GM23338 (cell line): ENCODE data around the gene CELF2. TPM values are rescaled to one million over a fixed set of nuclear protein-coding genes. Genes with fewer than 3 reads are reported as not detected.
A peak's percentile ranks its signal among the peaks of the same experiment; 100 is the strongest.

Experiments used
- ATAC-seq: fragments of 200-7000 bp; cut with Tn5 transposase; 3 replicates; pipeline ENCODE4 v1.9.1; 2020
- DNase-seq: peaks from one replicate; pipeline ENCODE4 v3.0.0-alpha.2; 2015; ENCODE audit warnings: low spot score
- H2AFZ ChIP-seq: fragments of 200-600 bp; sonication (generic); 2 replicates; pipeline ENCODE4 v1.8.0; 2016; ENCODE audit warnings: antibody characterized with exemption, mild to moderate bottlenecking, moderate library complexity
- H3F3A ChIP-seq: fragments of 200-600 bp; sonication (generic); replicated peaks from 2 replicates; pipeline ENCODE4 v1.8.0; 2017; ENCODE audit warnings: antibody characterized with exemption, mixed run types, low read depth
- H3K27ac ChIP-seq: fragments of 200-600 bp; sonication (generic); 2 replicates; pipeline ENCODE4 v1.6.1; 2016; ENCODE audit warnings: low read depth
- H3K27me3 ChIP-seq: fragments of 200-600 bp; sonication (generic); 2 replicates; pipeline ENCODE4 v1.8.0; 2016; ENCODE audit warnings: mild to moderate bottlenecking, mixed run types, moderate library complexity; ENCODE audit not compliant: insufficient read depth
- H3K36me3 ChIP-seq: fragments of 200-600 bp; sonication (generic); 2 replicates; pipeline ENCODE4 v1.8.0; 2016; ENCODE audit warnings: mild to moderate bottlenecking; ENCODE audit not compliant: insufficient read depth
- H3K4me1 ChIP-seq: fragments of 200-600 bp; sonication (generic); 2 replicates; pipeline ENCODE4 v1.8.0; 2016; ENCODE audit warnings: mild to moderate bottlenecking, moderate library complexity; ENCODE audit not compliant: insufficient read depth
- H3K4me2 ChIP-seq: fragments of 200-600 bp; sonication (generic); 2 replicates; pipeline ENCODE4 v1.7.1; 2017; ENCODE audit warnings: mixed run types
- H3K4me3 ChIP-seq: fragments of 200-600 bp; sonication (generic); 2 replicates; pipeline ENCODE4 v1.6.1; 2016; ENCODE audit warnings: mixed run types
- H3K79me2 ChIP-seq: fragments of 200-600 bp; sonication (generic); replicated peaks from 2 replicates; pipeline ENCODE4 v1.8.0; 2017; ENCODE audit warnings: mild to moderate bottlenecking; ENCODE audit not compliant: insufficient read depth
- H3K9me2 ChIP-seq: fragments of 200-600 bp; sonication (generic); 2 replicates; pipeline ENCODE4 v1.8.0; 2017; ENCODE audit not compliant: insufficient read depth
- H4K20me1 ChIP-seq: fragments of 200-600 bp; sonication (generic); replicated peaks from 2 replicates; pipeline ENCODE4 v1.8.0; 2017; ENCODE audit warnings: mild to moderate bottlenecking; ENCODE audit not compliant: insufficient read depth
- H3K27ac Mint-ChIP-seq: 2 replicates; pipeline ENCODE4 v1.8.0; 2020; ENCODE audit warnings: inconsistent platforms, mild to moderate bottlenecking, moderate library complexity, mixed read lengths
- H3K27me3 Mint-ChIP-seq: 3 replicates; pipeline ENCODE4 v1.8.0; 2022; ENCODE audit warnings: low read depth, mild to moderate bottlenecking, moderate library complexity, mixed read lengths, inconsistent platforms; ENCODE audit not compliant: insufficient read depth, poor library complexity
- H3K36me3 Mint-ChIP-seq: 3 replicates; pipeline ENCODE4 v1.8.0; 2021; ENCODE audit warnings: low read depth, mild to moderate bottlenecking, inconsistent platforms, moderate library complexity, mixed read lengths
- H3K4me1 Mint-ChIP-seq: 3 replicates; pipeline ENCODE4 v1.8.0; 2020; ENCODE audit warnings: mild to moderate bottlenecking, inconsistent platforms, mixed read lengths
- H3K4me3 Mint-ChIP-seq: 3 replicates; pipeline ENCODE4 v1.8.0; 2021; ENCODE audit warnings: moderate library complexity, mild to moderate bottlenecking, inconsistent platforms, mixed read lengths
- H3K9me3 Mint-ChIP-seq: 3 replicates; pipeline ENCODE4 v1.8.0; 2020; ENCODE audit warnings: moderate library complexity, mild to moderate bottlenecking, inconsistent platforms, mixed read lengths
- CREB1 ChIP-seq: fragments of 250-450 bp; sonication (Bioruptor Pico); IDR thresholded peaks from 2 replicates; pipeline ENCODE4 v1.5.0; 2020; ENCODE audit warnings: low read depth, mild to moderate bottlenecking, moderate library complexity
- EZH2 ChIP-seq: fragments of 200-600 bp; sonication (generic); IDR thresholded peaks from one replicate; pipeline ENCODE4 v1.8.0; 2017; ENCODE audit warnings: antibody characterized with exemption, mild to moderate bottlenecking, low read depth; ENCODE audit not compliant: unreplicated experiment
- EZH2phosphoT487 ChIP-seq: fragments of 200-600 bp; sonication (generic); IDR thresholded peaks from one replicate; pipeline ENCODE4 v1.8.1; 2018; ENCODE audit warnings: antibody characterized with exemption; ENCODE audit not compliant: unreplicated experiment
- JUNB ChIP-seq: IDR thresholded peaks from one replicate; pipeline ENCODE4 v1.6.1; 2016; ENCODE audit warnings: antibody characterized with exemption; ENCODE audit not compliant: unreplicated experiment
- NANOG ChIP-seq: IDR thresholded peaks from 2 replicates; pipeline ENCODE4 v1.6.1; 2016; ENCODE audit warnings: antibody characterized with exemption, borderline replicate concordance
- POLR2AphosphoS5 ChIP-seq: IDR thresholded peaks from 2 replicates; pipeline ENCODE4 v1.6.1; 2016; ENCODE audit warnings: antibody characterized with exemption, low read depth
- STAT1 ChIP-seq: IDR thresholded peaks from one replicate; pipeline ENCODE4 v1.6.1; 2016; ENCODE audit warnings: antibody characterized with exemption; ENCODE audit not compliant: unreplicated experiment
- ZNF114 ChIP-seq: fragments of 250-450 bp; sonication (Bioruptor Pico); IDR thresholded peaks from 2 replicates; pipeline ENCODE4 v1.5.0; 2020; ENCODE audit warnings: mild to moderate bottlenecking, moderate library complexity
- ZNF331 ChIP-seq: fragments of 250-450 bp; sonication (Bioruptor Pico); IDR thresholded peaks from 2 replicates; pipeline ENCODE4 v1.5.0; 2020; ENCODE audit warnings: low read depth, mild to moderate bottlenecking, moderate library complexity
- polyA plus RNA-seq: library from polyadenylated mRNA; unstranded; fragments of >200 nt; fragmentation: Nextera tagmentation; extraction: Ambion mirVana; gene quantifications from 2 replicates; pipeline ENCODE4 v1.2.1, GENCODE V29; 2016
- total RNA-seq: library from RNA; depleted of rRNA; stranded (reverse); fragments of >200 nt; shearing (Covaris generic); gene quantifications from 2 replicates; pipeline ENCODE4 v1.2.3, GENCODE V29; 2014
- TF ChIP-seq, protein P1 (sequence below): IDR thresholded peaks from 2 replicates; pipeline ENCODE4 v1.6.1; 2016; ENCODE audit warnings: antibody characterized with exemption
- TF ChIP-seq, protein P2 (sequence below): fragments of 250-450 bp; sonication (Bioruptor Pico); IDR thresholded peaks from 2 replicates; pipeline ENCODE4 v1.5.0; 2020; ENCODE audit warnings: mild to moderate bottlenecking, moderate library complexity
- TF ChIP-seq, protein P3 (sequence below): IDR thresholded peaks from one replicate; pipeline ENCODE4 v1.6.1; 2018; ENCODE audit warnings: antibody characterized with exemption; ENCODE audit not compliant: unreplicated experiment
- TF ChIP-seq, protein P4 (sequence below), 2 experiments: fragments of 200-600 bp in 1 of 2; sonication (generic) in 1 of 2; conservative IDR thresholded peaks; 2 replicates each; pipeline versions ENCODE4 v1.5.1 to v1.6.1; 2016 to 2017; ENCODE audit warnings: antibody characterized with exemption in 2 of 2, low read depth in 2 of 2, mild to moderate bottlenecking in 2 of 2, moderate library complexity in 1 of 2

CELF2 gene
- total and polyA plus RNA-seq, 2 experiments from 2014 or later, result 18.1 to 22.5 TPM

DNA sequence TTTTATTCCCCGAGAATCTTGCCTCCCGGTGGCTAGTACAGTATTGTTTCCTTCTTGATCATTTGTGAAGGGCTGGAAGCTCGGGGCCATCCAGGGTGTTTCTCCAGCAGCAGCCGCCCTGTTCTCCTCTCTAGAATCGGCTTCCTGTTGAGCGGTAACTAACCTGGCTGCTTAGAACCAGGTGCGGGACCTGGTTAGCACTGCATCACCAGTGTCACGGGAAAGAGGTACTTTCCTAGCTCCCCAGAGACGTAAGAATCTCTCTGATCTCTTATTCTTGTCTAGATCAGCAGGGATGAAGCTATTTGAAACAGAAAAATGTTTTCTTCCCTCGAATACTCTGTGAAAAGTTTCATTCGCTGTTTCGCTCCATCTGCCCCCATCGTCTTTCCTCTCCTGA lies 239.2 kb downstream of the CELF2 start:
- Histone ChIP-seq H3K4me1 (no peaks in the 10 kb centered on the region), H3F3A (no peaks in the 10 kb centered on the region)
- H3K27me3 Mint-ChIP-seq, result peaks cover 10% of the 10 kb centered on the region

More for the DNA sequence above, 239.2 kb downstream of the CELF2 start:
- H3K27me3 ChIP-seq, result no peaks in the 10 kb centered on the region
- no peak overlapping the region for H3K4me2 ChIP-seq
- Mint-ChIP-seq H3K4me1 (peaks cover 15% of the 10 kb centered on the region), H3K27ac (peak overlapping the region; percentile 68; the same call in 1 of the 2 replicates), H3K36me3 (no peaks in the 10 kb centered on the region), H3K4me3 (no peak overlapping the region), H3K9me3 (no peaks in the 10 kb centered on the region)
- DNase-seq, result peak; percentile 22
- no peak; the same call in 2 of the 3 replicates for ATAC-seq
- H3K36me3 ChIP-seq, result no peaks in the 10 kb centered on the region
- no peak overlapping the region for H3K4me3 ChIP-seq
- TF ChIP-seq STAT1, result no peak
- TF ChIP-seq POLR2AphosphoS5, result no peak
- TF ChIP-seq NANOG, result no peak
- no peak for TF ChIP-seq EZH2
- TF ChIP-seq, protein P1, sequence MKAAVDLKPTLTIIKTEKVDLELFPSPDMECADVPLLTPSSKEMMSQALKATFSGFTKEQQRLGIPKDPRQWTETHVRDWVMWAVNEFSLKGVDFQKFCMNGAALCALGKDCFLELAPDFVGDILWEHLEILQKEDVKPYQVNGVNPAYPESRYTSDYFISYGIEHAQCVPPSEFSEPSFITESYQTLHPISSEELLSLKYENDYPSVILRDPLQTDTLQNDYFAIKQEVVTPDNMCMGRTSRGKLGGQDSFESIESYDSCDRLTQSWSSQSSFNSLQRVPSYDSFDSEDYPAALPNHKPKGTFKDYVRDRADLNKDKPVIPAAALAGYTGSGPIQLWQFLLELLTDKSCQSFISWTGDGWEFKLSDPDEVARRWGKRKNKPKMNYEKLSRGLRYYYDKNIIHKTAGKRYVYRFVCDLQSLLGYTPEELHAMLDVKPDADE, result no peak
- TF ChIP-seq, protein P2, sequence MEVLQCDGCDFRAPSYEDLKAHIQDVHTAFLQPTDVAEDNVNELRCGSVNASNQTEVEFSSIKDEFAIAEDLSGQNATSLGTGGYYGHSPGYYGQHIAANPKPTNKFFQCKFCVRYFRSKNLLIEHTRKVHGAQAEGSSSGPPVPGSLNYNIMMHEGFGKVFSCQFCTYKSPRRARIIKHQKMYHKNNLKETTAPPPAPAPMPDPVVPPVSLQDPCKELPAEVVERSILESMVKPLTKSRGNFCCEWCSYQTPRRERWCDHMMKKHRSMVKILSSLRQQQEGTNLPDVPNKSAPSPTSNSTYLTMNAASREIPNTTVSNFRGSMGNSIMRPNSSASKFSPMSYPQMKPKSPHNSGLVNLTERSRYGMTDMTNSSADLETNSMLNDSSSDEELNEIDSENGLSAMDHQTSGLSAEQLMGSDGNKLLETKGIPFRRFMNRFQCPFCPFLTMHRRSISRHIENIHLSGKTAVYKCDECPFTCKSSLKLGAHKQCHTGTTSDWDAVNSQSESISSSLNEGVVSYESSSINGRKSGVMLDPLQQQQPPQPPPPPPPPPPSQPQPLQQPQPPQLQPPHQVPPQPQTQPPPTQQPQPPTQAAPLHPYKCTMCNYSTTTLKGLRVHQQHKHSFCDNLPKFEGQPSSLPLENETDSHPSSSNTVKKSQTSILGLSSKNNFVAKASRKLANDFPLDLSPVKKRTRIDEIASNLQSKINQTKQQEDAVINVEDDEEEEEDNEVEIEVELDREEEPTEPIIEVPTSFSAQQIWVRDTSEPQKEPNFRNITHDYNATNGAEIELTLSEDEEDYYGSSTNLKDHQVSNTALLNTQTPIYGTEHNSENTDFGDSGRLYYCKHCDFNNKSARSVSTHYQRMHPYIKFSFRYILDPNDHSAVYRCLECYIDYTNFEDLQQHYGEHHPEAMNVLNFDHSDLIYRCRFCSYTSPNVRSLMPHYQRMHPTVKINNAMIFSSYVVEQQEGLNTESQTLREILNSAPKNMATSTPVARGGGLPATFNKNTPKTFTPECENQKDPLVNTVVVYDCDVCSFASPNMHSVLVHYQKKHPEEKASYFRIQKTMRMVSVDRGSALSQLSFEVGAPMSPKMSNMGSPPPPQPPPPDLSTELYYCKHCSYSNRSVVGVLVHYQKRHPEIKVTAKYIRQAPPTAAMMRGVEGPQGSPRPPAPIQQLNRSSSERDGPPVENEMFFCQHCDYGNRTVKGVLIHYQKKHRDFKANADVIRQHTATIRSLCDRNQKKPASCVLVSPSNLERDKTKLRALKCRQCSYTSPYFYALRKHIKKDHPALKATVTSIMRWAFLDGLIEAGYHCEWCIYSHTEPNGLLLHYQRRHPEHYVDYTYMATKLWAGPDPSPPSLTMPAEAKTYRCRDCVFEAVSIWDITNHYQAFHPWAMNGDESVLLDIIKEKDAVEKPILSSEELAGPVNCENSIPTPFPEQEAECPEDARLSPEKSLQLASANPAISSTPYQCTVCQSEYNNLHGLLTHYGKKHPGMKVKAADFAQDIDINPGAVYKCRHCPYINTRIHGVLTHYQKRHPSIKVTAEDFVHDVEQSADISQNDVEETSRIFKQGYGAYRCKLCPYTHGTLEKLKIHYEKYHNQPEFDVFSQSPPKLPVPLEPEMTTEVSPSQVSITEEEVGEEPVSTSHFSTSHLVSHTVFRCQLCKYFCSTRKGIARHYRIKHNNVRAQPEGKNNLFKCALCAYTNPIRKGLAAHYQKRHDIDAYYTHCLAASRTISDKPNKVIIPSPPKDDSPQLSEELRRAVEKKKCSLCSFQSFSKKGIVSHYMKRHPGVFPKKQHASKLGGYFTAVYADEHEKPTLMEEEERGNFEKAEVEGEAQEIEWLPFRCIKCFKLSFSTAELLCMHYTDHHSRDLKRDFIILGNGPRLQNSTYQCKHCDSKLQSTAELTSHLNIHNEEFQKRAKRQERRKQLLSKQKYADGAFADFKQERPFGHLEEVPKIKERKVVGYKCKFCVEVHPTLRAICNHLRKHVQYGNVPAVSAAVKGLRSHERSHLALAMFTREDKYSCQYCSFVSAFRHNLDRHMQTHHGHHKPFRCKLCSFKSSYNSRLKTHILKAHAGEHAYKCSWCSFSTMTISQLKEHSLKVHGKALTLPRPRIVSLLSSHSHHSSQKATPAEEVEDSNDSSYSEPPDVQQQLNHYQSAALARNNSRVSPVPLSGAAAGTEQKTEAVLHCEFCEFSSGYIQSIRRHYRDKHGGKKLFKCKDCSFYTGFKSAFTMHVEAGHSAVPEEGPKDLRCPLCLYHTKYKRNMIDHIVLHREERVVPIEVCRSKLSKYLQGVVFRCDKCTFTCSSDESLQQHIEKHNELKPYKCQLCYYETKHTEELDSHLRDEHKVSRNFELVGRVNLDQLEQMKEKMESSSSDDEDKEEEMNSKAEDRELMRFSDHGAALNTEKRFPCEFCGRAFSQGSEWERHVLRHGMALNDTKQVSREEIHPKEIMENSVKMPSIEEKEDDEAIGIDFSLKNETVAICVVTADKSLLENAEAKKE (CRISPR knock-in tag), result no peak
- TF ChIP-seq JUNB, result no peak
- TF ChIP-seq, protein P3, sequence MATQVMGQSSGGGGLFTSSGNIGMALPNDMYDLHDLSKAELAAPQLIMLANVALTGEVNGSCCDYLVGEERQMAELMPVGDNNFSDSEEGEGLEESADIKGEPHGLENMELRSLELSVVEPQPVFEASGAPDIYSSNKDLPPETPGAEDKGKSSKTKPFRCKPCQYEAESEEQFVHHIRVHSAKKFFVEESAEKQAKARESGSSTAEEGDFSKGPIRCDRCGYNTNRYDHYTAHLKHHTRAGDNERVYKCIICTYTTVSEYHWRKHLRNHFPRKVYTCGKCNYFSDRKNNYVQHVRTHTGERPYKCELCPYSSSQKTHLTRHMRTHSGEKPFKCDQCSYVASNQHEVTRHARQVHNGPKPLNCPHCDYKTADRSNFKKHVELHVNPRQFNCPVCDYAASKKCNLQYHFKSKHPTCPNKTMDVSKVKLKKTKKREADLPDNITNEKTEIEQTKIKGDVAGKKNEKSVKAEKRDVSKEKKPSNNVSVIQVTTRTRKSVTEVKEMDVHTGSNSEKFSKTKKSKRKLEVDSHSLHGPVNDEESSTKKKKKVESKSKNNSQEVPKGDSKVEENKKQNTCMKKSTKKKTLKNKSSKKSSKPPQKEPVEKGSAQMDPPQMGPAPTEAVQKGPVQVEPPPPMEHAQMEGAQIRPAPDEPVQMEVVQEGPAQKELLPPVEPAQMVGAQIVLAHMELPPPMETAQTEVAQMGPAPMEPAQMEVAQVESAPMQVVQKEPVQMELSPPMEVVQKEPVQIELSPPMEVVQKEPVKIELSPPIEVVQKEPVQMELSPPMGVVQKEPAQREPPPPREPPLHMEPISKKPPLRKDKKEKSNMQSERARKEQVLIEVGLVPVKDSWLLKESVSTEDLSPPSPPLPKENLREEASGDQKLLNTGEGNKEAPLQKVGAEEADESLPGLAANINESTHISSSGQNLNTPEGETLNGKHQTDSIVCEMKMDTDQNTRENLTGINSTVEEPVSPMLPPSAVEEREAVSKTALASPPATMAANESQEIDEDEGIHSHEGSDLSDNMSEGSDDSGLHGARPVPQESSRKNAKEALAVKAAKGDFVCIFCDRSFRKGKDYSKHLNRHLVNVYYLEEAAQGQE, result no peak
- no peak for TF ChIP-seq CREB1 (CRISPR knock-in tag)
- TF ChIP-seq ZNF114 (CRISPR knock-in tag), result no peak
- no peak for TF ChIP-seq EZH2phosphoT487
- TF ChIP-seq, protein P4, sequence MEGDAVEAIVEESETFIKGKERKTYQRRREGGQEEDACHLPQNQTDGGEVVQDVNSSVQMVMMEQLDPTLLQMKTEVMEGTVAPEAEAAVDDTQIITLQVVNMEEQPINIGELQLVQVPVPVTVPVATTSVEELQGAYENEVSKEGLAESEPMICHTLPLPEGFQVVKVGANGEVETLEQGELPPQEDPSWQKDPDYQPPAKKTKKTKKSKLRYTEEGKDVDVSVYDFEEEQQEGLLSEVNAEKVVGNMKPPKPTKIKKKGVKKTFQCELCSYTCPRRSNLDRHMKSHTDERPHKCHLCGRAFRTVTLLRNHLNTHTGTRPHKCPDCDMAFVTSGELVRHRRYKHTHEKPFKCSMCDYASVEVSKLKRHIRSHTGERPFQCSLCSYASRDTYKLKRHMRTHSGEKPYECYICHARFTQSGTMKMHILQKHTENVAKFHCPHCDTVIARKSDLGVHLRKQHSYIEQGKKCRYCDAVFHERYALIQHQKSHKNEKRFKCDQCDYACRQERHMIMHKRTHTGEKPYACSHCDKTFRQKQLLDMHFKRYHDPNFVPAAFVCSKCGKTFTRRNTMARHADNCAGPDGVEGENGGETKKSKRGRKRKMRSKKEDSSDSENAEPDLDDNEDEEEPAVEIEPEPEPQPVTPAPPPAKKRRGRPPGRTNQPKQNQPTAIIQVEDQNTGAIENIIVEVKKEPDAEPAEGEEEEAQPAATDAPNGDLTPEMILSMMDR (conservative IDR thresholded peaks at IDR 0.05; ENCODE audit: low read depth in 2 of 2), result no peak
- no peak for TF ChIP-seq ZNF331
- no peak overlapping the region for H2AFZ ChIP-seq
- H3K27ac ChIP-seq, result no peak overlapping the region
- H4K20me1 ChIP-seq, result no peaks in the 10 kb centered on the region; the same call in 1 of the 2 replicates
- no peaks in the 10 kb centered on the region for H3K79me2 ChIP-seq
- H3K9me2 ChIP-seq, result no peaks in the 10 kb centered on the region
